RPMI8226 (cell line): ENCODE measurements around the gene MRPL14.

Experiments used
- DNase-seq: peaks from one replicate; pipeline ENCODE4 v3.0.0-alpha.2; 2015

Gene MRPL14

DNA sequence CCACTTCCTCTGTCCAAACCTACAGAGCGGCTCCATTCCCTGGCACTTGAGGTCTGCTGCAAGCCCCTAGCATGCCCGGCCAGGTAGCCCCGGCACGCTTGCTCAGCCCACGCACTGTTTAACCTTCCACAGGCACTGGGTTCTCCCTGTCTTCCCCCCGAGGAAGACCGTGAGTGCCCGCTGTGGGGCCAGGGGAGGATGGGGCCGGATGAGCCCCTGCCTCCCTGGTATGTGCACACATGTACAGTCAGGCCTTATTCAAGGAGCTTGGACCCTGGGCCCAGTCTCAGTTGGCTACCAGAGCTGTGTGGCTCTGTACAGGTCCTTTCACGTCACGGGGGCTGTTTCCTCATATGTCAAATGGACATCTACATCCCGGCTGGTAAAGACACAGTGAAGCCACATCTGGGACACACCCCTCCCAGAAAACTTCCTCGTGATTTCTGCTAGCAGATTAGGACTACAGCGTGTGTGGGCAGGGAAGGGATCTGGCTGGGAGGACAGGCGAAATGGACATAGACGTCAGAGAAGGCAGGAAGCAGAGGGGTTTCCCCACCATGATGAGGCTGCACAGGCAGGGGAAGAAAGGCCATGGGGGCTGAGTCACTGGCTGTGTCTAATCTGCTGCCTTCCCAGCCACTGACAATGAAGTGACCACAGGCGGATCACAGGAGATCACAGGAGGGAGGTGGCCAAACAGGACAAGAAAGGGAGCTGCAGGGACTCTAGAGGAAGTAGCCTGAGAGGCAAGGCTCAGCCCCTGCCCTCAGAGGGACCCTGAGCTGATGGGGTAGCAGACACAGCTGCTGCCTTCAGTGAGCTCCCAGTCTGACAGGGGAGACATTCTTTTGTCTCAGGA, 62.9 kb downstream of the MRPL14 start:
- DNase-seq = no peak

DNA sequence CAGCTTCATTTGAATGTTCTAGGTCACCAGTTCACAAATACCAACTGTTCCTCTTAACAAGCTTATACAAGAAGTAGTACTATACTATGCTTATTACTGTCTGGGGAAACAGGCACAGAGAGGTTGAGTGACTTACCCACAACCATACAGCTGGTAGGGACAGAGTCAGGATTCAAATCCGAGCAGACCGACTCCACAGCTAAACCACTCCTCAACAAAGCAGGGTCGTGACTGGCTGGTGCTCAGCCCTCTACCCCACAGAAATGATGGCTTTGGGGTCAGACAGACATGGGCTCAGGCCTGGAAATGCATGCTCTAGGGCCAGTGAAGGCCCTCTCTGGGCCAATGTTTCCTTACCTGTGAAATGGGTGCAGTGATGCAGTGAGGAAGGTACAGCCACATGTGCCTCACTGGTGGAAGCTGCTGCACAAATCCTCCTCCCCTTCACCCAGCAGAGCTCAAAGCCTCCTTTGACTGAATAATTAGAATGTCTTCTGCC, 63.6 kb downstream of the MRPL14 start:
- no peak for DNase-seq
